ENCODE results near the gene SNAP29.
"Not testable (repeated sequence)": the region's sequence is repeated elsewhere in the genome, so short reads cannot be mapped to it uniquely, and the experiment has no call there.

The SNAP29 gene

GRCh38 chr22:20858615-20859416 lies at the start of gene SNAP29, which contains the start of gene PI4KA:
TSS of gene SNAP29 (plus strand) at chr22:20859007. CDS start at chr22:20859111, 104 bp downstream.
TSS of gene PI4KA (minus strand) at chr22:20858811. CDS start at chr22:20858725, 86 bp downstream.
- peak; percentile 96 for DNase-seq (ENCODE audit: low spot score)

GRCh38 chr22:20809538-20810185 lies 49.1 kb upstream of the SNAP29 start:
- DNase-seq (ENCODE audit: low spot score), result no peak

GRCh38 chr22:20810645-20811044 lies 48.2 kb upstream of the SNAP29 start:
- DNase-seq (ENCODE audit: low spot score), result no peak

- DNase-seq (ENCODE audit: low spot score), result no peak
These were observed 47.6 kb upstream of the SNAP29 start for GRCh38 chr22:20811171-20811570.

GRCh38 chr22:20811971-20812660 lies 46.7 kb upstream of the SNAP29 start:
- no peak for DNase-seq (ENCODE audit: low spot score)

- DNase-seq (ENCODE audit: low spot score), result no peak
These were observed 45.8 kb upstream of the SNAP29 start for GRCh38 chr22:20813056-20813455.

GRCh38 chr22:20814221-20814808 lies 44.5 kb upstream of the SNAP29 start:
- DNase-seq (ENCODE audit: low spot score), result no peak

GRCh38 chr22:20815477-20816050 lies 43.2 kb upstream of the SNAP29 start:
- no peak for DNase-seq (ENCODE audit: low spot score)

- no peak for DNase-seq (ENCODE audit: low spot score)
These were observed 42.2 kb upstream of the SNAP29 start for GRCh38 chr22:20816559-20816958.

GRCh38 chr22:20818471-20818870 lies 40.3 kb upstream of the SNAP29 start:
- no peak for DNase-seq (ENCODE audit: low spot score)

- no peak for DNase-seq (ENCODE audit: low spot score)
These were observed 39.3 kb upstream of the SNAP29 start for GRCh38 chr22:20819471-20819870.

- not testable (repeated sequence) for DNase-seq (ENCODE audit: low spot score)
These were observed 37.0 kb upstream of the SNAP29 start for GRCh38 chr22:20821717-20822239.

- no peak for DNase-seq (ENCODE audit: low spot score)
These were observed 36.6 kb upstream of the SNAP29 start for GRCh38 chr22:20822240-20822639.

GRCh38 chr22:20823264-20823663 lies 35.5 kb upstream of the SNAP29 start:
- no peak for DNase-seq (ENCODE audit: low spot score)

- DNase-seq (ENCODE audit: low spot score), result not testable (repeated sequence)
These were observed 33.6 kb upstream of the SNAP29 start for GRCh38 chr22:20825216-20825615.

- DNase-seq (ENCODE audit: low spot score), result no peak
These were observed 33.2 kb upstream of the SNAP29 start for GRCh38 chr22:20825624-20826023.

GRCh38 chr22:20826373-20827152 lies 32.2 kb upstream of the SNAP29 start:
- DNase-seq (ENCODE audit: low spot score), result not testable (repeated sequence)

- DNase-seq (ENCODE audit: low spot score), result no peak
These were observed 29.2 kb upstream of the SNAP29 start for GRCh38 chr22:20829491-20830134.

GRCh38 chr22:20833225-20833665 lies 25.6 kb upstream of the SNAP29 start:
- no peak for DNase-seq (ENCODE audit: low spot score)

- DNase-seq (ENCODE audit: low spot score), result no peak
These were observed 24.6 kb upstream of the SNAP29 start for GRCh38 chr22:20834206-20834605.

Data from pons (tissue), 1 donor.